NCI-H2227 (cell line): Measurements from ENCODE around the gene LYRM1.
"Not testable (repeated sequence)": the region's sequence is repeated elsewhere in the genome, so short reads cannot be mapped to it uniquely, and the experiment has no call there.

Source experiments
- DNase-seq: peaks from one replicate; lab custom pipeline; 2025; ENCODE audit not compliant: unreplicated experiment; lab: John Stamatoyannopoulos, UW

Gene LYRM1, protein sequence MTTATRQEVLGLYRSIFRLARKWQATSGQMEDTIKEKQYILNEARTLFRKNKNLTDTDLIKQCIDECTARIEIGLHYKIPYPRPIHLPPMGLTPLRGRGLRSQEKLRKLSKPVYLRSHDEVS

DNA sequence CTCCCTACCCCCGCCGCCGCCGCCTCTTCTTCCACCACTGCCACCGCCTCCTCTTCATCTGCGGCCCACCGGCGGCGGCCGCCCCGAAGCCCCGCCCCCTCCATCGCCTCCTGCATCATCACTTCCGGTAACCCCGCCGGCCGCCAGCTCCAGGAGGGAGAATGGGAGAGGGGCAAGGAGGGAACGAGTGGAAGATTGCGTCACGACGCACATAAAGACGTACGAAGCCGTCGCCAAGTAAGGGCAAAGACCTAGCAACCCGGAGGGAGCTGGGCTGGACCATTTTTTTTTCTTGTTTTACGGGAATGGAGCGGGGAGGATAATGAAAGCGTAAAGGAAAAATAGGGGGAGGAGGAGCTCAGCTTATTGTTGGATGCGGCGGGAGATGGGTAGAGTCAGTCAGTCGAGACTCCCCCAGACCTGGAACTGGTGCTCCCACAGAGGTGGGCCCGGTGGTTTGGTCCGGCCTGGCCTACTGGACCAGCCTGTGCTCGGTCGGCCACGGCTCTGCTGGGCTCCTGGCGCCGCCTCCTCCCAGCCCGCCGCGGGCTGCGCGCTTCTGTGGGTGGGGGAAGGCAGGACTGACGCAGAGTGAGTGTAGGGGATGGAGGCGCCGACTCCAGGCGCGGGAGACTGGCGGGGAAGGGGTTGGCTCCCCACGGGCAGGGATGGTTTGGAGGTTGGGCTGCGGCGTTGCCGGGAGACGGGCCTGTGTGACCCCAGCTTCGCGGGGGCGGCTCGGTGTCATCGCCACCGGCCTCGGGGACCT lies at the start of gene LYRM1, which contains the start of gene DCUN1D3:
Gene LYRM1, plus strand, starts transcription at position 473 of the 769 bp plus-strand sequence. CDS start 14,785 bp downstream, outside the sequence.
Gene DCUN1D3, minus strand, starts transcription at position 60 of the 769 bp plus-strand sequence. CDS start 37,820 bp downstream, outside the sequence.
- DNase-seq: peak; percentile 98

DNA sequence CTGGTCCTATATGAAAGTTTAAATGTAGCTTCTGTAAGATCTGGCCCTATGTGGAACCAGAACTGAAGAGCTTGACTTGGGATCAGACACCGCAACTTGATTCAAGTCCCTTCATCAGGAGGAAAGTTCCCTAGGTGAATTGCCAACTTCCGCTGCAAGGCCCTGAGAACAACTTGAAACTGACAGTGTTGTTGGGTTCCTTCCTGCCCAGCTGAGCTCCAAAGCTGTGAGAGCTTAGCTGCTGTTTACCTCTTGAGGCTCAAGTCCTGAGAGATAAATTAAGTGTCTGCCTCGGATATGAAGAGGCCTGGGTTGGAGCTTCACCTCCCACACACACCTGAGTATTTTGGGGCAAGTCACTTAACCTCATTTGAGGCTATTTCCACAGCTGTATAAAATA lies 49.6 kb upstream of the LYRM1 start:
- no peak for DNase-seq

DNA sequence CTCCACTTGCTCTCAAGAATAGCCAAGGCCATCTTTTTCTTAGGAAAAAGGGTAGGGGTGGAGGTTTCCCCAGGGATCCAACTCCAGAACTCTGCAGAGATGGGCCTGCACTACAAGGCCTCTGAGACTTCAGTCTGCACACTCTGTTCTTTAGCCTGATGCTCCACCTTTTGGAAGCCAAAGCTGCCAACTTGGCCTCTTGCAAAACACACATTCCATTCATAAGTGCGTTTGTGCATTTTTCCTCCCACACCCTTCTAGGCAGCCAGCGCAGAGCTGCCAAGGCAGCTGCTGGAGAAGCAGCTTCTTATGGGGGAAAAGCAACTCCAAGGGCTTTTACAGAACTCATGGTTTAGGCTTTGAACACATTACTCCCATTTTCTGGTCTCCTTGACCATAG lies 49.0 kb upstream of the LYRM1 start:
- DNase-seq: no peak

DNA sequence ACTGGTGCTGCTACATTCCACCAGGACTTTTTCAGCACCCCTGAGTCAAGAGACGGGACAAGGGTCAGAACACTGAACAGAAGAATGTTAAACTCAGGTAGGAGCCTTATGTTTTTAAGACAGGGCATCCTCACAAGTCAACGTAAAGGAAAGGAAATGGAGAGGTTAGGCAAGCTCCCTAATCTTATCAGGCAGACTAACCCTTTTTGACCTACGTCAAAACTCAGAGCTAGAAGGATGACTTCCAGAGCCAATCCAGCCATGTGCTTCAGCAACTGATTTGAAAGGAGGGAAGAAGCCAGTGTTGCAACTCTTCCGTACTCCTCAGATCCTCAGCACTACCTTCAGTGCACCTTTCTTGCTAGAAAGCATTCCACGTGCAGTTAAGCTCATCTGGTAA lies 47.4 kb upstream of the LYRM1 start:
- DNase-seq: no peak

DNA sequence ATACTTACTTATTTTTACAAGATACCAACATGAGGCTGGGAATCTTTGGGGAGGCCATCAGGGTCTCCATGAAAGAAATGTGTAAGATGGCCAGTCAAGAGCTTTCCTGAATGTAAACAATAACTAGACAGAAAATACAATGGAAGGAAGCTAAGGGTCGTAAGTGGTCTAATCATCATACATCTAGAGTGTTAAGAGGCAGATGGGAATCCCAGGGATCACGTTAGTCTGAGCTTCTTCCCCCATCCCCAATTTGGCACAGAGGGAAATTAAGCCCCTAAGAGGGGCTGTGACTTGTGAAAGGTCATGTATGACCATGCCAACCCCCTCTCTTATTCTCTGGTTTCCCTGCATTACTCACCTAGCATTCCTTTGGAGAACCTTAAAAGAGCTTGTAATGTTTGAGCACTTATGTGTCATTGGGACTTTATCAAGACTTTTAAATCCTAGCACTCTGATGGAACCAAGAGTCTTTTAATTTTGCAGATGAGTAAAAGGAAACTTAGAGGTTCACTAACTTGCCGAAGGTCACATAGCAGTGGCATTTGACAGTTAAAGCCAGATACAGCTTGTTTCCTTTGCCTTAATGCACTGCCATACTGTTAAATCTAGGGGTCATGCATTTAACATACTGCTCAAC lies 46.5 kb upstream of the LYRM1 start:
- no peak for DNase-seq

DNA sequence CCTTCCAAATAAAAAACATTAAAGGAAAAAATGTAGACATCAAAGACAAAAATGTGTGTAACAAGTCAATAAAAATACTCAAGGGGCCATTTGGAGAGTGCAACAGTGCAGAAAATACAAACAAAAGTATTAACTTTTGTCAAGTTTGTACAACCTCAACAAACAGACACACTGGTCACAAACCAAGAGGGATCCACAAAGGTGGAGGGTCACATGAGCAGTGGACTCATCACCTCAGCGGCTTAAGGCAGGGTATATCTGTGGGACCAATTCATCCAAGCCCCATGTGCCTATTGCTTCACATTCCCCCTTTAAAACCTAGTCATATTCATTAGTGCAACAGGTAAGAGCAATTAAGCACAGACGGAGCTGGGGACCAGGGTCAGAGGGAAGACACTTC lies 45.6 kb upstream of the LYRM1 start:
- DNase-seq: no peak

DNA sequence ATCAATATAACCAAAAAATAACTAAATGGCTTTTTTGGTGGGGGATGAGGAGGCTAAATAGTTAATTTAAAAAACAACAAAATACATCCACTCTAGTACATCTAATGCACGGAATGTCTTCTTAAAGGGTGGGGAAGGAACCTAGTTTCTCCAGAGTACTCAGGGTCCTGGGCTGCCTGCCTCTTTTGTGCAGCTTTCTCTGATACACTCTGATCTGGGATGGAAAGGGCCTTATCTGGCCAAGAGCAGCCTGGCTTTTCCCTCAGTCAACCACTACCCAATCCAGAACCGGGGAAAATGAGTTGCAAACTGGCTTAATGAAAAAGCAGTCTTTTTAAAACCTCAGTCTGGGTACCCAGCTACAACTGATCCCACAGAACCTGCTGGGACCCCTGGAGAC lies 43.3 kb upstream of the LYRM1 start:
- no peak for DNase-seq

DNA sequence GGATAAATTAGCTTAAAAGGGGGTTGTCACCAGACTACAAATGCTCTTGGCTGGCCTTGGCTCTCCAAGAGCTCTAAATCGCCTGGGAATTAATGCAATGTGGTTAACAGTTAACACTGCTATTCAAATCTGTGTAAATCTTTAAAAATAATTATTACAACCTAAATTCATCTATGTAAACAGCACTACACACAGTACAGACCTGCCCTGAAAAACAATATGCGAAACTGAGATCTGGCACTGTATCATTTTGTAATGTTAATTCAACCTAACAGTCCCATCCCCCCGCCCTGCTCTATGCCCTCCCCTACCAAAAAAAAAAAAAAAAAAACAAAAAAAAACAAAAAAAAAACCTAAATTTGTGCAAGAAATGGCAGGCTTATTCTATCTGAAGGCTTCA lies 41.3 kb upstream of the LYRM1 start:
- no peak for DNase-seq

DNA sequence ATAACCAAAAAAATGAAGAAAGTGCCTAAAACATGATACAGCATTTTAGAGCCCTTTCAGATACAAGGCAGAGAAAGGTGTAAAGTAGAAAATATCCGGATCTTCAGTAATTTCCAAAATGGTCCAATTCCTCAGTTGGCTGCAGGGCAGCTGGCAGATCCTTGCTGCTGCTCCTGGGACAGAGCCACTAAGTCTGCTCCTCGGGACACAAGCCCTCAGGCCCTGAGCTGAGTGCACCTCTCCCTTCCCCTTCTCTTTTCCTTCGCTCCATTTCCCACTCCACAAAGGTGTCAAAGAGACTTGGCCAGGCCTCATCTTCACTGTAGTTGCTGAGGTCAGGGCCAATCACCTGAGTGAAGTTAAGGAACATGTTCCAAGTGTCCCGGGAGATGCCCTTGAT lies 40.9 kb upstream of the LYRM1 start:
- DNase-seq: no peak

DNA sequence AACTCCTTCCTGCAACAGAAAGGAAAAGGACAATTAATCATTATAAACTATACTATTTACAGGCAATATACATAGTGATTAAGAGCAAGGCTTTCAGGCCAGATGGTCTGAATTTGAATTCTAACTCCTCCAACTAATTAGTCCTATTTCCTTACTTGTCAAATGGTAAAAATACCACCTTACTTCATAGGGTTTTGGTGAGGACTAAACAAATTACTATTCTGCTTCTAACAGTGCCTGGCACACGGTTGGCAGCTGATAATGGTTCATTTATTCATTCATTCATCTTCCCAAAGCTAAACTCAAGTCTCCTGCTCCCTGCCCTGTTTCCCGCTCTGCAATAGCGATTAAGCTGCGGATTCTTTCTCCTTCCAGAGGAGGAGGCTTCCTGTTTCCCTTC lies 40.2 kb upstream of the LYRM1 start:
- no peak for DNase-seq

DNA sequence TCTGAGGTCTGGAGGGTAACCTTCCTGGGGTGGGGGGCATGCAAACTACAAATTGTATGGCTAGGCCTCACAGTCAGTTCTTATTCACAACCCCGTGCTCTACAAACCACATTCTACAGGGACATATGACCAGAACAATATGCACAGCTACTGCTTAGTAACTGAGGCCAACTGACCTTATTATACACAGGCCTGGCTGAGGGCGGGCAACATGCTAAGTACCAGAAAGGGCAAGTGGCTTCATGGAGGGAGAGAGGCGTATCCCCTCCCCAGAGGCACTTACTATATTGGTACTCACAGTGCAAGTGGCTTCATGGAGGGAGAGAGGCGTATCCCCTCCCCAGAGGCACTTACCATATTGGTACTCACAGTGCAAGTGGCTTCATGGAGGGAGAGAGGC lies 39.6 kb upstream of the LYRM1 start:
- not testable (repeated sequence) for DNase-seq

DNA sequence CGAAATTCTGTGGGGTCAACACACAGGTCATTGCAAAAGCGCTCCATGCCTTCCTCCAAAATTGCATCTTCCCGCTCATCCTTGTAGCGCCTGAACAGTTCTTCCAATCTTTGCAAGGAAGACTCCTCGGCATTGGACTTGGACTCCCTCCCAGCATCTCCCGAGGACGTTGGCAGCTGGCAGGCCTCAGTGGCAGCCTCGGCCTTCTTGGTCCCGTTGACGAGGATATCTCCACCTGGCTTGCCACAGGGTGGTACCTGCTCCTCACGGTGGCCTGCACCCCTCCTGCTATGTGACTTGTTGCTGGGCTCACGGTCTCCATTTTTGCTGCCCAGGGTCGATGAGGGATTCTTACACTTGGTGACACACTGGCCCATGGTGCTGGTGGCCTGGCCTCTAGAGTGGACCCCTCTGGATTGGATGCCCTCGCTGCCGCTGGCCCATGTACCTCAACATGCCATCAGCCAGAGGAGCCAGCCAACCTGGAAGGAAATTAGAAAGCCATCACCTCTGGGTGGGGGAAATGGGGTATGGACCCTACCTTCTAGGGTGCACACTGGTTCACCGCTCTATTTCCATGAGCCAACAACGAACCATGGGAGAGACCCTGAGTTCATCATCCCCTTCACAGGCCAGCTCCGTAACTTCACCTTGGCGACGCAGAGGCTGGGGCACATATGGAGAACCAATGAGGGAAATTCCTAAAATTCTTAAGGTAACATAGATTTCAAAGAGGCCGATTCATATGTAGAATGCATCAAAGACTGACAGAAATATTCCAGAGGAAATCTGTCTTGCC lies 38.2 kb upstream of the LYRM1 start:
- DNase-seq: no peak

DNA sequence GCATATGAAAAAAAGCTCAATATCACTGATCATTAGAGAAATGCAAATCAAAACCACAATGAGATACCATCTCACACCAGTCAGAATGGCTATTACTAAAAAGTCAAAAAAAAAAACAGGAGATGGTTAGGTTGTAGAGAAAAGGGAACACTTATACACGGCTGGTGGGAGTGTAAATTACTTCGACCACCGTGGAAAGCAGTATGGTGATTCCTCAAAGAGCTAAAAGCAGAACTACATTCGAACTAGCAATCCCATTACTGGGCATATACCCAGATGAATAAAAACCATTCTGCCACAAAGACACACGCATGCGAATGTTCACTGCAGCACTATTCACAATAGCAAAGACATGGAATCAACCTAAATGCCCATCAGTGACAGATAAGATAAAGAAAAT lies 36.2 kb upstream of the LYRM1 start:
- not testable (repeated sequence) for DNase-seq

DNA sequence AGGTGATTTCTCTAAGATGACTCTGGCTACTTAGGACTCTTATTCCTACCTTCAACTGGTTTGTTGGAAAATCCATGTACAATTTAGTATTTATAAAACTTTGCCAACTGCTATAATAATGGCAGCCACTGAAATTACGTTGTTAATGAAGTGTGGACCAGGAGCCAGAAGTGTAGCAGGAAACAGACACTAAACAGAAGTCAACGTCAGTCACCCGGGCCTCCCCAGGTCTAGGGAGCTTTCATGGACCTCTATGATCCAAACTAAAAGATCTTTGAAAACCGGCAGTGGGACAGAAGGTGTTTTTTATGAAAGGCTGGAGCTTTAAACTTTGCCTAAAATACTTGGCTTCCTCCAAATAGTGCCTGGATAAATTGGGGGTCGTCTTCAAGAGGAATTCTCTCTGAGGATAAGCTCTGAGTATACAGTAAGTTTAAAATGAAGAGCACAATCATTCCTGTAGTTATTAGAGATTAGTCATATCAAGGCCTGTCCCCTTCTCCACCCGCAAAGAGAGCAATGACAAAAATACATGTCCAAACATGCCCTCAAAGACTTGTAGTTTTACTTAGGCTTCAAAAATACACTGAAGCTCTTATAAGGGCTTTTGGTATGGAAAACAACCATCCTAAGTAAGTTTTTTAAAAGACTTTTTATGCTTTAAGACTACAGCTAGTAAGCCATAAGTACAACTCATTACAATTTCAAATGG lies 35.0 kb upstream of the LYRM1 start:
- DNase-seq: no peak

DNA sequence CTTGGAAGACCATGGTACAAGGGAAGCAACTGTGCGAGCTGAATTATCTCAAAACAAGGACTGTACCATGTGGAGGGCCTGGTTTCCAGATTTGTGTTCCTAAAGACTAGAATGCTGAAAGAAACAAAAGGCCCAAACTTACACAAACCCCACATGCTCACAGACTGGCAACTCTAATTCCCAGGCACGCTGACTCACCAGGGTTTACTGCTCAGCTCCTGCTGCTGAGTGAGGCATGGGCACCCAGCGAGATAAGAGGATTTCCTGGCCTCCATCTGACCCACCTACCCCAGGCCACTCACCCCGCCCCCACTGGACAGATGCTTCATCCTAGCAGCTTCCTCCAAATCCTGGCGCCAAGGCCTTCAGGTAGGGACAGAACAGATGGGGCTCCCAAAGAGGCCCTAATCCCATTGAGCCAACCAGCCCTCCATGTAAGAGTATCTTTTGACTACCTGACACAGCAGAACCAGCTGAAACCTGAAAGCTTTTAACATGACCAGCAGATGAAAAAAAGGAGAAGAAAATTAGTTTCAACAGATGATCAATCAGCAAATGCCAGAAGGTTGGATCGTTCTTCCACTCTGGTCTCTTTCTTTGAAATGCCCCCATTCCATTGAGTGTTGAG lies 34.3 kb upstream of the LYRM1 start:
- no peak for DNase-seq

DNA sequence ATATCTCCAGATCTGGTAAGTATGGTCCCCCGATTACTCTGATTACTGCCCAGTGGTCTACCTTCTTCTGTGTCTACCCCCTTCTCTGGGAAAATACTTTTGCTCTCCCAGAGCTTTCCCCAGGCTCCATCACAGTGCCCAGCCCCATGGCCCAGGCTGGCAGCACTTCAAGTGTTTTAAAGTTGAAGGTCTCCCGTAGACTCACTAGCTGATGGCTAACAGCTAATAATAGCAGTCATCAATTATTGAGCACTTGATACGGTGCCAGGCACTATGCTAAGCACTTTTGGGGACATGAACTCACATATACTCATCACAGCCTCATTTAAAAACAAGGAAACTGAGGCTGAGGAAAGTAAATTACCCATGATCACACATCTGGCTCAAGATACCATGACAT lies 33.8 kb upstream of the LYRM1 start:
- no peak for DNase-seq

DNA sequence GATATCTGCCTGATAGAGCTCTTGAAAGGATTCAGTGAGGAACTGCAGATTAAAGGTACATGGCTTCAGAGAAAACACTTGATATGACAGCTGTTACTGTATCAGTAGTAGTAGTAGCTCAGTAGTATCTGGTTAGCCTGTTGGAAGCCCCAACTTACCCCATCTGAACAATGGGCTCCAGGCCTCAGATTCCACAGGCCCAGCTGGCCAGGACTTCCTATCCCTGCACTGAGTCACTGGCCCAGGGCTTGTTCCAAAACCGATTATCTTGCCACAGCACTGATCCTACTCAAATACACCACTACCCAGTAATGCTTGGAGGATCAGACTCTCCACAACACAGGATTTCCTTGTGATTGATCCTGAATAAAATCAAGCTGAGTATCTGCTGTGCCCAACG lies 33.0 kb upstream of the LYRM1 start:
- DNase-seq: no peak

DNA sequence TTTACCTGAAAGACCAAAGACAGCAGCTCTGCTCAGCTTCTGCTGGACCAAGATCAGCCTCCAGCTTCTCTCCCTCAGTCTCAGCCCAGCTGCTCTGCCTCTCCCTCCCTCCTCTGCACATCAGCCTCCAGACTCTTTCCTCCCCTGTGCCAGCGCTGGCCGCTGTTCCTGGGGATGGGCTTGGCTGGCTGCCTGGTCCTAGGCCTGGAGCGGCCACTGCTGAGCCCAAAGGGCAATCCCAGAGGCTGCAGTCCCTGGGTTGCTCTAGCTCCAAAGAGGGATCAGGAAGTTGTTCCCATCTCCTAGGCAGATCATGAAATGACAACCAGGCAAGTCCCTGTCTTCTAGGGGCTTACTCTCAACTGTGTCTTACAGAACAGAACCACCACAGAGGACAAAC lies 31.7 kb upstream of the LYRM1 start:
- no peak for DNase-seq

DNA sequence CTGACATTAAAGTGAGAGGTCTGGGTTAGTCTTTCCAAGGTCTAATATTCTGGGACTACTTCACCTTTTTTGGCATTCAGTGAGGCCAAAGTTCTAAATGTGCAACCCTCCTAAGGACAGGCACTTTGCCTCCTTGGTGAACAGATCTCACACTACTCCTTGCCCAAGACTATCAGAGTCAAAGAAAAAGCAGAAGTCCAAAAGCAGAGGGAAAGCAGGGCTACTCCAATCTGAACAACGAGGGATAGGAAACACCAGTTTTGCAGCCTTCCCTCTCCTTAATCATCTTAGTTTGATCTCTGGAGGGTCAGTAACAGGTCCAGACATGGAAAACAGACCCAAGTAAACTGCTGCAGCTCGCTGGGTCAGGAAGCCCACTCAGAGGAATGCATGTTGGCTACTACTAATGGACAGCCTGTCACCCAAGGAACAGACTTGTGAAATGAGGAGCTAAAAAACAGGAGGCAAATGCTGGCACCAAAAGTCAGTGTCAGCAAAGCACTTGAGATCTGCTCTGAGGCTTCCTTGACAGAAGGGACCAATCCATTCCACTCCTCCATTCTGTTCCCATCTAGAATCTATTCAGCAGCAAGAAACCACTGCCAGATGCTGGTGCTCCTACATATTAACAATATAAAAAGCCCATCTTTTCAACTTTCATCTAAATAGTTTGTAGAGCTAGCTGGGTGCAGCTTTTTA lies 30.3 kb upstream of the LYRM1 start:
- DNase-seq: no peak

DNA sequence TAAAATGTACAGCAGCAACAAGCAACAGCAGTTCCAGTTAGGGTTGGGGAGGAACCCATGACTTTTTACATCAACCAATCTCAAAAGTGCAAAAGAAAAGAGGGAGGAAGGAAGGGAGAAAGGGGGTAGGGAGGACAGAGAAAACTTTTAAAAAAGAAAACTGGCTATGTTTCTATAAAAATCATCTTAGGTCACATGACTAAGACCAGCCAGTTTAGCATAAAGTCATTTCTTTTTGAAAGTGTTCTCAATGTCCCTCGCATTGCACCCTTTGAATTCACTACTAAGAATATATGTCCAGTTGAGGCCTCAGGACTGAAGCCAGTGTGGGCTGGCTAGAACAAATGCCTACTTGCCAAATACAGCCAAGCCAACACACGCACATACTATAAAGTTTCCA lies 29.3 kb upstream of the LYRM1 start:
- no peak for DNase-seq
